ENCODE data around the gene TEAD4. TPM values are rescaled to one million over a fixed set of nuclear protein-coding genes. Genes with fewer than 3 reads are reported as not detected.
A peak's percentile ranks its signal among the peaks of the same experiment; 100 is the strongest.

TEAD4 gene
- total RNA-seq, 1 donor from 2014 or later: 48.8 TPM

GRCh38 chr12:3038166-3038565 is 79.0 kb downstream of the TEAD4 start:
- no peak for DNase-seq (ENCODE audit: low read depth)
- no peak overlapping the region for H3K4me3 ChIP-seq (ENCODE audit: low read depth, low read length)
- TF ChIP-seq CTCF (conservative IDR thresholded peaks at IDR 0.05; ENCODE audit: low read depth, low read length): no peak

- H3K4me3 ChIP-seq (ENCODE audit: low read depth, low read length): no peak overlapping the region
- DNase-seq (ENCODE audit: low read depth): no peak
- TF ChIP-seq CTCF (conservative IDR thresholded peaks at IDR 0.05; ENCODE audit: low read depth, low read length): no peak
Observed at GRCh38 chr12:3038926-3039510, 79.8 kb downstream of the TEAD4 start.

- DNase-seq (ENCODE audit: low read depth): no peak
- no peak for TF ChIP-seq CTCF (conservative IDR thresholded peaks at IDR 0.05; ENCODE audit: low read depth, low read length)
Observed at GRCh38 chr12:3040026-3040656, 80.9 kb downstream of the TEAD4 start.

DNA sequence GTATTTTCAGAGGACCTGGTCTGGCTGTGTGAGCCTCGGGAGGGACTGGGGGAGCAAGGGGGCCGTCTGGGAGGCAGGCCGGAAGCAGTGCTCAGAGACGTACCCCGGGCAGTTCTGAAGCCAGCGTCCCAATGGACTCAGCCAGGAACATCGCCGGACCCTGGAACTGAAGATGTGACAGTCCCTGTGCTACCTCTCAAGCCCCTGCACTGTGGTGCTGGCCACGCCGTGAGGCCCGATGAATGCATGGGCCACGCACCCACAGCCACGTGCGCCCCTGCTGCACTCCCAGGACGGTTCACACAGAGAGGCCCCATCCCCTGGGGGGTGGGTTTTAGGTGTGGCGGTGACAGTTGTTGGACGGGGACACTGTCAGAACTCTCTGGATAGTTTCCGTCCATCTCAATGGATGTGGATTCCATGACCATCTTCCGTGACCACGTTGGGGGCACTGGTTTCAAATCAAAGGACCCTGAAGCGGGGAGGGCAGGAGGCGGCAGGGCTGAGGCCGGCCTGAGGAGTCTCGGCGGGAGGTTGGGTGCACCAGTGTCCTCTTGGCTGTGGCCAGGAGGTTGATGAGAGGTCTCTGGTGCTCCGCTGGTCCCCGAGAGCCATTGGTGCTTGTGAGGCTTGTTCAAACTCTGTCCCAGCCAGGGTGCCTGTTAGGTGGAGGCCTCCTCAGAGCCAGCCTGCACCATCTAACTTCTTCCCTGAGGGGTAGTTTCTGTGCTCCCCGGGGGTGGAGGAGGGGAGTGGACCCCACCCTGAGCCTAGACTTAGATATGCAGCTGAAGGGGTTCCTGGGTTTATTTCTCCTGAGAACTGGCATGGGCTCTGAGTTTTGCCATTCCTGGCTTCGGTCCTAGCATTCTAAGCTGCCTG is 81.7 kb downstream of the TEAD4 start:
- no peak overlapping the region for H3K4me3 ChIP-seq (ENCODE audit: low read depth, low read length)
- no peak for DNase-seq (ENCODE audit: low read depth)
- TF ChIP-seq CTCF (conservative IDR thresholded peaks at IDR 0.05; ENCODE audit: low read depth, low read length): no peak

More at GRCh38 chr12:3040026-3040656, 80.9 kb downstream of the TEAD4 start:
- H3K4me3 ChIP-seq (ENCODE audit: low read depth, low read length): no peak overlapping the region

- no peak for DNase-seq (ENCODE audit: low read depth)
- peak; percentile 74 for TF ChIP-seq CTCF (conservative IDR thresholded peaks at IDR 0.05; ENCODE audit: low read depth, low read length)
- H3K4me3 ChIP-seq (ENCODE audit: low read depth, low read length): no peak overlapping the region
Observed at GRCh38 chr12:3041558-3042164, 82.5 kb downstream of the TEAD4 start.

DNA sequence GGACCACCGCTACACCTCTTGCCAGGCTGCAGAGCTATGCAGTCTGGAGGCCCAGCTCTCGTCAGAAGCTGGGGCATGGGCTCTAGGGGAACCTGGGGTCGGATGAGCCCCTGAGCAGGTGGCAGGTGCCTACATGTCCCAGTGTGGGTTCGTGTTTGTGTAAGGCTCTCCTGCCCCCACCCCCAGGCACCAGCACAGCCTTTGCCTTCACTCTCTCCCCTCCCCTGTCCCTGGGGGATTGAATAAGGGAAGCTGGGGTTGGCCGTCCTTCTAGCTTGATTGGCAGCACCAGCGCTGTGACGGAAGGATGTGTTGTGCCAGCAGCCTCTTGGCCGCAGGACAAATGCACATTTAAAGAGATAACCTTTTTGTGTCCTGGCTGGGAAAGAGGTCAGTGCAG is 83.2 kb downstream of the TEAD4 start:
- DNase-seq (ENCODE audit: low read depth): no peak
- TF ChIP-seq CTCF (conservative IDR thresholded peaks at IDR 0.05; ENCODE audit: low read depth, low read length): no peak
- no peak overlapping the region for H3K4me3 ChIP-seq (ENCODE audit: low read depth, low read length)

Measured in epithelial cell of proximal tubule (primary cell).